Measurements from ENCODE around the gene TOLLIP. TPM values are rescaled to one million over a fixed set of nuclear protein-coding genes. Genes with fewer than 3 reads are reported as not detected.
A peak's percentile ranks its signal among the peaks of the same experiment; 100 is the strongest.

The TOLLIP gene
- total RNA-seq, 2 donors from 2014 or later, result 51.1 to 63.9 TPM

GRCh38 chr11:1296287-1296686 lies 13.1 kb downstream of the TOLLIP start:
- Histone ChIP-seq H3K27ac (no peak overlapping the region), H3K4me1 (peaks cover 45% of the 10 kb centered on the region), H3K27me3 (no peaks in the 10 kb centered on the region), H3K36me3 (replicated peaks in 1 of 2; ENCODE audit: insufficient read depth in 1 of 2, low read depth in 2 of 2) (peaks cover 0 to 8% of the 10 kb centered on the region in 2 donors), H3K4me3 (no peak overlapping the region), H3K9me3 (no peaks in the 10 kb centered on the region)
- DNase-seq (peak in 1 of 4 donors; percentile 10), ATAC-seq (no peak)
- whole genome bisulfite sequencing, 2 donors, result 87 to 94% methylated on average over 9 of the region's 9 CpGs
- intact Hi-C loops (cut with DNase I), result no loop called here
- TF ChIP-seq CTCF (IDR thresholded peaks at IDR 0.05) (no peak), POLR2A (IDR thresholded peaks at IDR 0.05) (no peak)

GRCh38 chr11:1295591-1295990 lies 13.8 kb downstream of the TOLLIP start:
- no peak overlapping the region for H3K4me3 ChIP-seq
- peaks cover 38% of the 10 kb centered on the region for H3K4me1 ChIP-seq
- peaks cover 0 to 10% of the 10 kb centered on the region in 2 donors for H3K36me3 ChIP-seq (replicated peaks in 1 of 2; ENCODE audit: insufficient read depth in 1 of 2, low read depth in 2 of 2)
- TF ChIP-seq CTCF (IDR thresholded peaks at IDR 0.05), result no peak
- no peaks in the 10 kb centered on the region for H3K27me3 ChIP-seq
- peak in 3 of 4 donors; percentile 6 to 12 (median 12) for DNase-seq
- intact Hi-C loops (cut with DNase I), result no loop called here
- no peak for ATAC-seq
- WGBS, 2 donors, result 84 to 93% methylated on average over 3 to 19 of the region's 23 CpGs
- H3K9me3 ChIP-seq, result no peaks in the 10 kb centered on the region
- H3K27ac ChIP-seq, result peak overlapping the region in 1 of 4 donors; percentile 11

GRCh38 chr11:1295086-1295485 lies 14.3 kb downstream of the TOLLIP start:
- Histone ChIP-seq H3K27me3 (no peaks in the 10 kb centered on the region), H3K27ac (no peak overlapping the region), H3K9me3 (no peaks in the 10 kb centered on the region), H3K4me1 (peaks cover 33% of the 10 kb centered on the region), H3K36me3 (replicated peaks in 1 of 2; ENCODE audit: insufficient read depth in 1 of 2, low read depth in 2 of 2) (peaks cover 0 to 12% of the 10 kb centered on the region in 2 donors), H3K4me3 (no peak overlapping the region)
- ATAC-seq (no peak), DNase-seq (peak in 1 of 4 donors; percentile 3)
- WGBS, 2 donors, result 86 to 88% methylated on average over 14 to 22 of the region's 22 CpGs
- TF ChIP-seq POLR2A (IDR thresholded peaks at IDR 0.05) (no peak), CTCF (IDR thresholded peaks at IDR 0.05) (no peak)
- intact Hi-C loops (cut with DNase I), result no loop called here

- H3K4me3 ChIP-seq, result no peak overlapping the region
- no peaks in the 10 kb centered on the region for H3K9me3 ChIP-seq
- H3K4me1 ChIP-seq, result peaks cover 18% of the 10 kb centered on the region
- TF ChIP-seq CTCF (IDR thresholded peaks at IDR 0.05) (peak; percentile 8 to 63 (median 40)), POLR2A (IDR thresholded peaks at IDR 0.05) (no peak)
- no peak for ATAC-seq
- intact Hi-C loops (cut with DNase I), result no loop called here
- H3K36me3 ChIP-seq (replicated peaks in 1 of 2; ENCODE audit: insufficient read depth in 1 of 2, low read depth in 2 of 2), result peaks cover 0 to 21% of the 10 kb centered on the region in 2 donors
- 75 to 90% methylated on average over 2 to 13 of the region's 13 CpGs for WGBS, 2 donors
- no peak overlapping the region for H3K27ac ChIP-seq
- peak; percentile 43 to 68 (median 56) for DNase-seq
- H3K27me3 ChIP-seq, result no peaks in the 10 kb centered on the region
Observed at GRCh38 chr11:1293619-1294015, 15.8 kb downstream of the TOLLIP start.

Data from body of pancreas (tissue), 4 donors.